ENCODE data around the gene MIEN1. TPM values are rescaled to one million over a fixed set of nuclear protein-coding genes. Genes with fewer than 3 reads are reported as not detected.
"Not testable (repeated sequence)": the region's sequence is repeated elsewhere in the genome, so short reads cannot be mapped to it uniquely, and the experiment has no call there.

Gene MIEN1
- total RNA-seq, 1 donor = 33.1 TPM

GRCh38 chr17:39732586-39732985 is 2.3 kb upstream of the MIEN1 start:
- no peak overlapping the region for H3K4me3 ChIP-seq (ENCODE audit: low read depth, low read length)
- TF ChIP-seq, protein P1, sequence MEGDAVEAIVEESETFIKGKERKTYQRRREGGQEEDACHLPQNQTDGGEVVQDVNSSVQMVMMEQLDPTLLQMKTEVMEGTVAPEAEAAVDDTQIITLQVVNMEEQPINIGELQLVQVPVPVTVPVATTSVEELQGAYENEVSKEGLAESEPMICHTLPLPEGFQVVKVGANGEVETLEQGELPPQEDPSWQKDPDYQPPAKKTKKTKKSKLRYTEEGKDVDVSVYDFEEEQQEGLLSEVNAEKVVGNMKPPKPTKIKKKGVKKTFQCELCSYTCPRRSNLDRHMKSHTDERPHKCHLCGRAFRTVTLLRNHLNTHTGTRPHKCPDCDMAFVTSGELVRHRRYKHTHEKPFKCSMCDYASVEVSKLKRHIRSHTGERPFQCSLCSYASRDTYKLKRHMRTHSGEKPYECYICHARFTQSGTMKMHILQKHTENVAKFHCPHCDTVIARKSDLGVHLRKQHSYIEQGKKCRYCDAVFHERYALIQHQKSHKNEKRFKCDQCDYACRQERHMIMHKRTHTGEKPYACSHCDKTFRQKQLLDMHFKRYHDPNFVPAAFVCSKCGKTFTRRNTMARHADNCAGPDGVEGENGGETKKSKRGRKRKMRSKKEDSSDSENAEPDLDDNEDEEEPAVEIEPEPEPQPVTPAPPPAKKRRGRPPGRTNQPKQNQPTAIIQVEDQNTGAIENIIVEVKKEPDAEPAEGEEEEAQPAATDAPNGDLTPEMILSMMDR (IDR thresholded peaks at IDR 0.05; ENCODE audit: insufficient read depth, low read length) = no peak
- DNase-seq (ENCODE audit: low read depth) = no peak

GRCh38 chr17:39729280-39729851 is 966 bp downstream of the MIEN1 start:
- DNase-seq (ENCODE audit: low read depth) = no peak
- peak overlapping the region; percentile 90 for H3K4me3 ChIP-seq (ENCODE audit: low read depth, low read length)
- TF ChIP-seq, protein P1 (IDR thresholded peaks at IDR 0.05; ENCODE audit: insufficient read depth, low read length) = no peak

GRCh38 chr17:39727556-39727955 is 2.8 kb downstream of the MIEN1 start:
- no peak for DNase-seq (ENCODE audit: low read depth)
- TF ChIP-seq, protein P1 (IDR thresholded peaks at IDR 0.05; ENCODE audit: insufficient read depth, low read length) = no peak
- no peak overlapping the region for H3K4me3 ChIP-seq (ENCODE audit: low read depth, low read length)

GRCh38 chr17:39726617-39727016 is 3.7 kb downstream of the MIEN1 start:
- no peak for DNase-seq (ENCODE audit: low read depth)
- TF ChIP-seq, protein P1 (IDR thresholded peaks at IDR 0.05; ENCODE audit: insufficient read depth, low read length) = no peak
- H3K4me3 ChIP-seq (ENCODE audit: low read depth, low read length) = no peak overlapping the region

GRCh38 chr17:39725923-39726322 is 4.4 kb downstream of the MIEN1 start:
- DNase-seq (ENCODE audit: low read depth); H3K4me3 ChIP-seq (ENCODE audit: low read depth, low read length): not testable (repeated sequence)

DNA sequence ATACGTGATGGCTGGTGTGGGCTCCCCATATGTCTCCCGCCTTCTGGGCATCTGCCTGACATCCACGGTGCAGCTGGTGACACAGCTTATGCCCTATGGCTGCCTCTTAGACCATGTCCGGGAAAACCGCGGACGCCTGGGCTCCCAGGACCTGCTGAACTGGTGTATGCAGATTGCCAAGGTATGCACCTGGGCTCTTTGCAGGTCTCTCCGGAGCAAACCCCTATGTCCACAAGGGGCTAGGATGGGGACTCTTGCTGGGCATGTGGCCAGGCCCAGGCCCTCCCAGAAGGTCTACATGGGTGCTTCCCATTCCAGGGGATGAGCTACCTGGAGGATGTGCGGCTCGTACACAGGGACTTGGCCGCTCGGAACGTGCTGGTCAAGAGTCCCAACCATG is 5.6 kb downstream of the MIEN1 start:
- DNase-seq (ENCODE audit: low read depth) = no peak
- TF ChIP-seq, protein P1 (IDR thresholded peaks at IDR 0.05; ENCODE audit: insufficient read depth, low read length) = no peak

DNA sequence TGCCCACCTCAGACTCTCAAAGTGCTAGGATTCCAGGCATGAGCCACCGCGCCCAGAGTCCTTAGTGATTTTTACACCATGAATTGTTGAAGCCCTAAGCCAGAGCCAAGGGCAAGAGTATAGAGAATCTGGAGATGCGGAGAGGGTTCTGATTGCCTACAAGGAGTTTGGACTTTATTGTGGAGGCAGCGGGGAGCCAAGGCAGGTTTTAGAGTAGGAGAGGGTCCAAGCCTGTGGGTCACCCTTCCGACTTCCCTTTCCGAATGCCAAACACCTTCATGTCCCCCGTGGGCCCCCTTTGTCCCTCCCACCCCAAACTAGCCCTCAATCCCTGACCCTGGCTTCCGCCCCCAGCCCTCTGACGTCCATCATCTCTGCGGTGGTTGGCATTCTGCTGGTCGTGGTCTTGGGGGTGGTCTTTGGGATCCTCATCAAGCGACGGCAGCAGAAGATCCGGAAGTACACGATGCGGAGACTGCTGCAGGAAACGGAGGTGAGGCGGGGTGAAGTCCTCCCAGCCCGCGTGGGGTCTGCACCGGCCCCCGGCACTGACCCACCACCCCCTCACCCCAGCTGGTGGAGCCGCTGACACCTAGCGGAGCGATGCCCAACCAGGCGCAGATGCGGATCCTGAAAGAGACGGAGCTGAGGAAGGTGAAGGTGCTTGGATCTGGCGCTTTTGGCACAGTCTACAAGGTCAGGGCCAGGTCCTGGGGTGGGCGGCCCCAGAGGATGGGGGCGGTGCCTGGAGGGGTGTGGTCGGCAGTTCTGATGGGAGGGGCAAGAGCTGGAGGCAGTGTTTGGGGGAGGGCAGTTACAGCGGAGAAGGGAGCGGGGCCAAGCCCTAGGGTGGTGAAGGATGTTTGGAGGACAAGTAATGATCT is 7.1 kb downstream of the MIEN1 start:
- no peak overlapping the region for H3K4me3 ChIP-seq (ENCODE audit: low read depth, low read length)
- DNase-seq (ENCODE audit: low read depth) = no peak
- TF ChIP-seq, protein P1 (IDR thresholded peaks at IDR 0.05; ENCODE audit: insufficient read depth, low read length) = no peak

More for the DNA sequence above, 5.6 kb downstream of the MIEN1 start:
- H3K4me3 ChIP-seq (ENCODE audit: low read depth, low read length) = no peak overlapping the region

All from fibroblast of the aortic adventitia (primary cell).